Peyer's patch (tissue), 4 donors: ENCODE measurements around the gene CSNK1G3. TPM values are rescaled to one million over a fixed set of nuclear protein-coding genes. Genes with fewer than 3 reads are reported as not detected.

Experiments
- DNase-seq, 3 donors: peaks; one replicate each; pipeline ENCODE4 v3.0.0-alpha.2; 2017 to 2019
- H3K27ac ChIP-seq, 4 donors: fragments of 200-600 bp; sonication (generic); one replicate each; pipeline ENCODE4 v1.5.1; 2016 to 2019
- H3K27me3 ChIP-seq, 2 donors: fragments of 200-600 bp; sonication (generic); one replicate each; pipeline ENCODE4 v1.5.1; 2019
- H3K36me3 ChIP-seq, 3 donors: fragments of 200-600 bp; sonication (generic); one replicate each; pipeline ENCODE4 v1.5.1; 2016 to 2019
- H3K4me1 ChIP-seq, 4 donors: fragments of 200-600 bp; sonication (generic); one replicate each; pipeline ENCODE4 v1.5.1; 2016 to 2019
- H3K4me3 ChIP-seq, 4 donors: fragments of 200-600 bp; sonication (generic); 1 replicate in 3 of 4; 2 replicates in 1 of 4; pipeline ENCODE4 v1.5.1; 2016 to 2019; ENCODE audit warnings: mild to moderate bottlenecking in 1 of 4
- H3K9me3 ChIP-seq, 4 donors: fragments of 200-600 bp; sonication (generic); one replicate each; pipeline ENCODE4 v1.5.1; 2016 to 2019; ENCODE audit warnings: mild to moderate bottlenecking in 1 of 4
- POLR2A ChIP-seq, 2 donors: fragments of 450-650 bp; IDR thresholded peaks; one replicate each; pipeline ENCODE4 v1.5.1; 2017; ENCODE audit warnings: antibody characterized with exemption in 2 of 2, mild to moderate bottlenecking in 2 of 2, moderate library complexity in 2 of 2
- total RNA-seq, 4 donors: library from RNA; depleted of rRNA; stranded (reverse); fragments of >200 nt; gene quantifications; one replicate each; pipeline ENCODE4 v1.1.0, GENCODE V29; 2016
- TF ChIP-seq, protein P1 (sequence below), 6 experiments: fragments of 450-650 bp in 4 of 6; fragments of 200-600 bp in 2 of 6; sonication (generic) in 1 of 6; IDR thresholded peaks; one replicate each; pipeline ENCODE4 v1.5.1; 2017 to 2019; ENCODE audit warnings: antibody characterized with exemption in 6 of 6, mild to moderate bottlenecking in 3 of 6, moderate library complexity in 1 of 6

The CSNK1G3 gene
- total RNA-seq, 4 donors from 2014 or later = 30.4 to 66.8 (median 53.0) TPM

DNA sequence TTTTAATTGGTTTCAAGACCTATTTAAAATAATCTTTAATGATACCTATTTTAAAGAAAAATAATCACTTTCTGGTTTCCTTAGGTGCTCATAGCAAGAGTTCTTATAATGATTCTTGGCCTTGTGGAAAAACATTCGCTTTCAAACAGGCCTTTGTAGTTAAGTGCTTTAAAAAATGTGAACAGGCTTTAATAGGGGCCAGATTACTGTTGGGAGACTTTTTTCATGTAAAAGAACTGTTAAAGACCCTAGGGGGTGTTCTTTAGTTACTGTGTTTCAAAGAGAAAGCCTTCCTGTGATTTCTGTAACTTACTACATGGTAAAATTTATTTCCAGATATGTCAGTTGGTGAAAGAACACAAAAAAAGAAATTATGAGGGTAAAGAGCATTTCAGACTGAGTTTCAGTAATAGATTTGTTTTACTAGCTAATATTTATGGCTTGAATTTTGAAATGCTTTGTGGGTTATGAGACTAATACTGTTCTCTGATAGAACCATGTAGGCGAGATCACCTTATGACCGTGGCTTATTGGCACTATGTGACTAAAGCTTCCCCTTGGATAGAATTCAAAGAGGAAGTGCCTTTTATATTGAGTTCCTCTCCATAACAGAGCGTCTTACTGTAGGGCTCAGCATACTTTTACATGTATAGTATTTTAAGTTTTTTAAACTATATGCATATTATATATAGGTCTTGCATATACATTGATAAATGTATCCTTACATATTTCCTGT lies 70.7 kb downstream of the CSNK1G3 start:
- no peak for DNase-seq

DNA sequence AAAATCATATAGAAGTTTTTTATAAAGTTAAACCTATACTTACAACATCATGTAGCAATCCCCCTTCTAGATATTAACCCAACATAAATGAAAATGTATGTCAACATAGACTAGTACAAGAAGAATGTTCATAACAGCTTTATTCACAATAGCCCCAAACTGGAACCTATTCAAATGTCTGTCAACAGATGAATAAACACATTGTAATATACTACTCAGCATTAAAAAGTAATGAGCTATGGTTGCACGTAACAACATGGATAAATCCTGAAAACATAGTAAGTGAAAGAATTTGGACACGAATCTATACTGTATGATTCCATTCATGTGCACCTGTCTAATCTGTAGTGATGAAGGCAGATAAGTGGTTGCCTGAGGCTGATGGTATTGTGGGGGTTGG lies 73.9 kb downstream of the CSNK1G3 start:
- no peaks in the 10 kb centered on the region for H3K4me1 ChIP-seq
- no peak overlapping the region for H3K4me3 ChIP-seq
- no peaks in the 10 kb centered on the region for H3K9me3 ChIP-seq
- DNase-seq = no peak
- TF ChIP-seq, protein P1, sequence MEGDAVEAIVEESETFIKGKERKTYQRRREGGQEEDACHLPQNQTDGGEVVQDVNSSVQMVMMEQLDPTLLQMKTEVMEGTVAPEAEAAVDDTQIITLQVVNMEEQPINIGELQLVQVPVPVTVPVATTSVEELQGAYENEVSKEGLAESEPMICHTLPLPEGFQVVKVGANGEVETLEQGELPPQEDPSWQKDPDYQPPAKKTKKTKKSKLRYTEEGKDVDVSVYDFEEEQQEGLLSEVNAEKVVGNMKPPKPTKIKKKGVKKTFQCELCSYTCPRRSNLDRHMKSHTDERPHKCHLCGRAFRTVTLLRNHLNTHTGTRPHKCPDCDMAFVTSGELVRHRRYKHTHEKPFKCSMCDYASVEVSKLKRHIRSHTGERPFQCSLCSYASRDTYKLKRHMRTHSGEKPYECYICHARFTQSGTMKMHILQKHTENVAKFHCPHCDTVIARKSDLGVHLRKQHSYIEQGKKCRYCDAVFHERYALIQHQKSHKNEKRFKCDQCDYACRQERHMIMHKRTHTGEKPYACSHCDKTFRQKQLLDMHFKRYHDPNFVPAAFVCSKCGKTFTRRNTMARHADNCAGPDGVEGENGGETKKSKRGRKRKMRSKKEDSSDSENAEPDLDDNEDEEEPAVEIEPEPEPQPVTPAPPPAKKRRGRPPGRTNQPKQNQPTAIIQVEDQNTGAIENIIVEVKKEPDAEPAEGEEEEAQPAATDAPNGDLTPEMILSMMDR (IDR thresholded peaks at IDR 0.05) = no peak
- no peak for TF ChIP-seq POLR2A (IDR thresholded peaks at IDR 0.05)
- H3K27me3 ChIP-seq = no peaks in the 10 kb centered on the region
- no peak overlapping the region for H3K27ac ChIP-seq
- peaks cover 0 to 1% (median 0%) of the 10 kb centered on the region in 3 donors for H3K36me3 ChIP-seq

More for the DNA sequence above, 70.7 kb downstream of the CSNK1G3 start:
- Histone ChIP-seq H3K36me3 (peaks cover 0 to under 1% (median 0%) of the 10 kb centered on the region in 3 donors), H3K27ac (no peak overlapping the region), H3K27me3 (no peaks in the 10 kb centered on the region), H3K4me3 (no peak overlapping the region), H3K9me3 (no peaks in the 10 kb centered on the region), H3K4me1 (no peaks in the 10 kb centered on the region)
- TF ChIP-seq, protein P1 (IDR thresholded peaks at IDR 0.05) = no peak
- TF ChIP-seq POLR2A (IDR thresholded peaks at IDR 0.05) = no peak

DNA sequence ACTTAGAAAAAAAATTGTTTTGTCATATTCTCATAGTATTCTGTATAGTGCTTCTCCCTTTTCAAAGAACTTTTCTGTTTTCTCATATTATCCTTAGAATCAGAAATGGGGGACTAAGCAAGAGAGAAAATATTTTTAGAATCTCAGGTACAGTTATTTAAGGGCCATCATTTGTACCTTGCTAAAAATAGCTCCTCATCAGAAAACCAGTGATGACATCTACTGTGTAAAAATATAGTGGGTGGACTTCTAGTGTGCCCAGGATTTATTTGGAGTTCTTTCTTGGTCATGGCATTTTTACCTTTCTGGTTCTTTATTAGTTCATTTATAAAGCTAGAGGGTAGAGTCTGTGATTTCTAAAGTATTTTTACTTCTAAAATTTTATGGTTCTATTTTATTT lies 82.5 kb downstream of the CSNK1G3 start:
- no peak overlapping the region for H3K4me3 ChIP-seq
- TF ChIP-seq POLR2A (IDR thresholded peaks at IDR 0.05) = no peak
- TF ChIP-seq, protein P1 (IDR thresholded peaks at IDR 0.05) = no peak
- no peak overlapping the region for H3K27ac ChIP-seq
- no peaks in the 10 kb centered on the region for H3K27me3 ChIP-seq
- no peaks in the 10 kb centered on the region for H3K9me3 ChIP-seq
- H3K4me1 ChIP-seq = no peaks in the 10 kb centered on the region
- DNase-seq = no peak
- H3K36me3 ChIP-seq = peaks cover 0 to 31% (median 0%) of the 10 kb centered on the region in 3 donors

DNA sequence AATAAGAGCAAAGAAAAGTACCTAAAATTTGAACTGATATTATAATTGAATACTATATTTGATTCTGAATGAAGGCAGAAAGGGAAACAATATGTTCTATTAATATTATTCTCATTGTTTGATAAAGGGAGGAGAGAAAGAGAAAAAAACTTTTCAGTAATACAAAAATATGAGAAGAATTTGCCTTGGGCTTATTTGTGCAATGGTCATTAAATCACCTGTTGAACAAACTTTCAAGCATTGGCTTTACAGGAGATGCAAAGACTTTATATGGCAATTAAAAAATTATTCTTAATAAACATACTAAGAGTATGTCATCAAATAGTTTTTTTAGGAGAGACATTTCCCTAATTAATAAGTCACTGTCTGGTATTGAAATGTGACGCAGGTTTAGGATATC lies 85.0 kb downstream of the CSNK1G3 start:
- no peak overlapping the region for H3K27ac ChIP-seq
- TF ChIP-seq POLR2A (IDR thresholded peaks at IDR 0.05) = no peak
- no peaks in the 10 kb centered on the region for H3K9me3 ChIP-seq
- no peaks in the 10 kb centered on the region for H3K4me1 ChIP-seq
- DNase-seq = no peak
- H3K36me3 ChIP-seq = peaks cover 0 to 18% (median 0%) of the 10 kb centered on the region in 3 donors
- H3K4me3 ChIP-seq = no peak overlapping the region
- no peaks in the 10 kb centered on the region for H3K27me3 ChIP-seq

DNA sequence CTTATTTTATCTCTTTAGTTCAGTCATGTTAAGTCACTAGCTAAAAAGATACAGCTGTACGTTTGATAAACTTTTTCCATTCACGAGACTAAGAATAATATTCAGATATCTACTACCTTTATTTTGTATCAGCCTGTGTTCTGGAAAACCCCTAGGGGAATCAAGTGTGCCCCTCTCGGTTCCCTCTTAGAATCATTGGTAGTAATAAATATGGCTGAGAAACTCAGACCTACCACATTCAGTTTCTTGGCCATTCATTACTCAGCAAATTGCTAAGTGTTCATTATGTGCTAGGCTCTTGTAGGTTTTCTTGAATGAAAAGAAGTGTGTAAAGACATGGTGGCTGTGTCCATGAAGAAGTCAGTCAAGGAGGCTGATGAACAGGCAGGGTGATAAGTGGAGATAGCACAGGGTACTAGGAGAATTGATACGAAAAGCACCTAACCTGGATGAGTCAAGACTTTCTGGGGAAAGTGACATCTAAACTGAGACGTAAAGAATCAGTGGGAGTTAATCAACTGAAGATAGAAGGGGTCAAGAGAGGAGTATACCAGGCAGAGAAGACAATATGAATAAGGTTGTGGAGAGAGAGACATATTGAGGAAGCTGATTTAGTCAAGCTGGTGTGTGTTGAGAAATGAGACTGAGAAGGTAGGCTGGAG lies 86.2 kb downstream of the CSNK1G3 start:
- H3K4me1 ChIP-seq = no peaks in the 10 kb centered on the region
- H3K4me3 ChIP-seq = no peak overlapping the region
- H3K36me3 ChIP-seq = peaks cover 0 to 16% (median 0%) of the 10 kb centered on the region in 3 donors
- H3K27me3 ChIP-seq = no peaks in the 10 kb centered on the region
- DNase-seq = no peak
- TF ChIP-seq, protein P1 (IDR thresholded peaks at IDR 0.05) = no peak
- no peak for TF ChIP-seq POLR2A (IDR thresholded peaks at IDR 0.05)
- no peak overlapping the region for H3K27ac ChIP-seq
- H3K9me3 ChIP-seq = no peaks in the 10 kb centered on the region

DNA sequence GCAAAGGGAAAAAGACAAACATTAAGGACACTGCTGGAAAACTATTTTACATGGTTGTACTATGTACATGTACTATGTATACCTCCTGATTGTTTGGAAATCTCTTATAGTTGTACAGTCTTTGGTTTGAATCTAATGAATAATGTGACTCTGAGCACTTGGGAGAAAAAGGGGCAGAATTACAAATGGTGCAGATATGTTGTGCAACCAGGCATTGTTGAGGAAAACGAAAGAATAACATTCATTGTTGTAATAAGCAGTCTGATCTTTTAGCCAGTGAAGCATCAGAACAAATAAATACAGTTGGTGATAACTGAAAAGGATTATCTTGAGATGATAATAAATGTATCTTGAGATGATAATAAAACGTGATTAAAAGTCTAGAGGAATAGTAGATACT lies 87.2 kb downstream of the CSNK1G3 start:
- Histone ChIP-seq H3K36me3 (peaks cover 0 to 14% (median 0%) of the 10 kb centered on the region in 3 donors), H3K4me1 (no peaks in the 10 kb centered on the region), H3K9me3 (no peaks in the 10 kb centered on the region), H3K4me3 (no peak overlapping the region), H3K27me3 (no peaks in the 10 kb centered on the region), H3K27ac (no peak overlapping the region)
- no peak for DNase-seq
- no peak for TF ChIP-seq POLR2A (IDR thresholded peaks at IDR 0.05)
- TF ChIP-seq, protein P1 (IDR thresholded peaks at IDR 0.05) = no peak
